ENCODE results near the gene RPGRIP1. TPM values are rescaled to one million over a fixed set of nuclear protein-coding genes. Genes with fewer than 3 reads are reported as not detected.
A peak's percentile ranks its signal among the peaks of the same experiment; 100 is the strongest.
"Not testable (repeated sequence)": the region's sequence is repeated elsewhere in the genome, so short reads cannot be mapped to it uniquely, and the experiment has no call there.

Gene RPGRIP1
- total RNA-seq, 1 donor, result not detected

- peak; percentile 18 for DNase-seq (ENCODE audit: low read depth)
- peak overlapping the region; percentile 100 for H3K4me3 ChIP-seq (ENCODE audit: low read depth, low read length)
- no peak for TF ChIP-seq CTCF (IDR thresholded peaks at IDR 0.05; ENCODE audit: insufficient read depth, low read depth, low read length)
Measured at GRCh38 chr14:21267431-21267845, 12.4 kb upstream of the RPGRIP1 start.

GRCh38 chr14:21267886-21268616, 11.8 kb upstream of the RPGRIP1 start:
- H3K4me3 ChIP-seq (ENCODE audit: low read depth, low read length), result peak overlapping the region; percentile 100
- TF ChIP-seq CTCF (IDR thresholded peaks at IDR 0.05; ENCODE audit: insufficient read depth, low read depth, low read length), result no peak
- peak; percentile 33 for DNase-seq (ENCODE audit: low read depth)

- peak overlapping the region; percentile 100 for H3K4me3 ChIP-seq (ENCODE audit: low read depth, low read length)
- DNase-seq (ENCODE audit: low read depth), result peak; percentile 78
- TF ChIP-seq CTCF (IDR thresholded peaks at IDR 0.05; ENCODE audit: insufficient read depth, low read depth, low read length), result no peak
Measured at GRCh38 chr14:21268617-21269251, 11.1 kb upstream of the RPGRIP1 start.

- H3K4me3 ChIP-seq (ENCODE audit: low read depth, low read length), result peak within 1 kb of the TSS; percentile 100
- no peak for TF ChIP-seq CTCF (IDR thresholded peaks at IDR 0.05; ENCODE audit: insufficient read depth, low read depth, low read length)
- DNase-seq (ENCODE audit: low read depth), result peak; percentile 100
Measured at GRCh38 chr14:21269252-21270046, 10.4 kb upstream of the RPGRIP1 start, which contains the start of gene HNRNPC. TSS of gene HNRNPC (minus strand) at chr14:21269442. CDS start at chr14:21234193, 35,249 bp downstream.

- H3K4me3 ChIP-seq (ENCODE audit: low read depth, low read length); DNase-seq (ENCODE audit: low read depth): not testable (repeated sequence)
Measured at GRCh38 chr14:21272661-21273060, 7.2 kb upstream of the RPGRIP1 start.

DNA sequence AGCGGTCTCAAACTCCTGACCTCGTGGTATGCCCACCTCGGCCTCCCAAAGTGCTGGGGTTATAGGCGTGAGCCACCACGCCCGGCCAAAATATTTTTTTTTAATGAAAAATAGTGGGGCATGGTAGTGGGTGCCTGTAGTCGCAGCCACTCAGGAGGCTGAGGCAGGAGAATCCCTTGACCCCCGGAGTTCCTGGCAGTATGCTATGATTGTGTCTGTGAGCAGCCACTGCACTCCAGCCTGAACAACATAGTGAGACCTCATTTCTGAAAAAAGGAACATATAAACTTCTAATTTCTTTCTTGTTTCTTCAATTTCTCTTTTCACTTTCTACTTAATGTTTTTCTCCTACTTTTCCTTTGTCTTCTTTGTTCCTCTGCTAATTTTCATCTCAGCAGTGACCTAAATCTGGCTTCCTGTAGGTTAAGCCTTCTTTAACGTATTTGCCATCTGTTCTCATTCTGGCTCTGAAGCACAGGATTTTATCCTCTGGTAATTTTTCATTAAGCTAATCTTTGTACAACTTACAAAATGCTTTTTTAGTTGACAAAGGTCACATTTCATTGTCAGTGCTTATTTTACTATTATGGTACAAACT, 4.5 kb upstream of the RPGRIP1 start:
- no peak for TF ChIP-seq CTCF (IDR thresholded peaks at IDR 0.05; ENCODE audit: insufficient read depth, low read depth, low read length)
- no peak overlapping the region for H3K4me3 ChIP-seq (ENCODE audit: low read depth, low read length)
- DNase-seq (ENCODE audit: low read depth), result no peak
